ENCODE measurements around the gene FNTB.
A peak's percentile ranks its signal among the peaks of the same experiment; 100 is the strongest.

Gene FNTB

DNA sequence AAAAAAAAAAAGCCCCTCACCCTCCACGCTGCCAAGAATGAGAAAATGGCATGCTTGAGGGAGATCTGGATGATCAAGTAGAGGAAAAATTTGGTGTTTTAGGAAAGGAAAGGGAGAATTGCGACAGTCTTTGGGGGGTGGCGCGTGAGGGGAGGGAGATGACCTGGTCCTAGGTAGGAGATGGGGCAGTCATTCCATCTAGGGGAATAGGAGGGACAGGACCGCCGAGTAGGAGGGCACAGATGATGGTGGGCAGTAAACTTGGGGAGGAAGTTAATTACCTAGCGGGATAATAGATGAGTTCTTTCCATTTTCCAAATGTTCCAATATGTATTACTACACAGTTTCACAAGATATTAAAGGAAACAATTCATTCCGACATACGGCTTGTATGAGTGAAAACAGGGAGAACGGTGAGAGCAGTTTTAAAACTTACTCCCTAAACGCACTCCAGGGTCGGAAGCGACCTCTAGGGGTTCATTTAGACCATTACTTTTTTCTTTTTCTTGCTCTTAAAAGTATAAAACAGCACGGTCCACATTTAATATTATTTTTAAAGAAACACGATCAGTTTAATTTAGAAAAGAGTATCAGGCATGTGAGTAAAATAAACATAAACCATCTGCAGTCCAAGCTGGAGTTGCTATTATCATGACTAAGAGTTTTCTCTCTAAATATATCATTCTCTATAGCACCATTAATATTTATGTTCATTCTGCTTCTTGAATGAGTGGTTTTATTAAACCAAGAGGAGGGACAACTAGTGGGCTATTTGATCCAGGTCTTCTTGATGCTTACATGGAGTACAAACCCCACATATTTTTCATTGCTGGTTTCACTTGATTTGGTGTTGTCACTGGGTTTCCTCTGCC, 3.0 kb upstream of the FNTB start:
- peak; percentile 86 for DNase-seq

DNA sequence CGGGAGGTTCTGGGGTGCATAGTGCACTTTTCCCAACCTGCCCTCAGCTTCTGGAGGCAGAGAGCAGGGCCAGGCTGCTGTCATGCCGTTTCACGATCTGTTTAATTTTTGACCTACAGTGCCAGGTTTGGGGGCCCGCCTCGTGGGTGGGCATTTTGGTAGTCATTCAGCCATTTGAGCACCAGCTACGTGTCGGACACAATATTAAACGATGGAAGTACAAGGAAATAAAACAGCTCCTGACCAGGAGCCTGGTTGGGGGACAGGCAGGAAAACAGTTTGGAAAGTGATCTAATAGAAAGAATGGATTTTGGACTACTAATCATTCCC, 708 bp downstream of the FNTB start:
- DNase-seq, result no peak

DNA sequence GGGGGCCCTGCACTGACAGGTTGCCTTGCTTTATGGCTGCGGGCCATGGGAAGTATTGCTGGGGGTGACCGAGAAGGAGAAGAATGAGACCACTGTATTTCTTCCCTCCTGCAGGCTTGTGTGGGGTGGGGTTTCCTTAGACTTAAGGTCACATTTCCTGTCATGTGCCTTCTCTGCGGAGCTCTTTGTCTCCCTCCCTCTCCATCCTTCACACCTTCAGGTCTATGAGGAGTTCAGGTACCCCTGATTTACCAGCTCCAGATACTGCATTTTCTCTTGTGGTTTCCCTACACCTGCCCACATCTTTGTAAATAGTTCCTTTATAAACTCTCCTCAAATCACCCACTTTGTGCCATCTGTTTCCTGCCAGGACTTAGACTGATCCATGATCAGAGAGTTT, 3.6 kb downstream of the FNTB start:
- peak; percentile 64 for DNase-seq

DNA sequence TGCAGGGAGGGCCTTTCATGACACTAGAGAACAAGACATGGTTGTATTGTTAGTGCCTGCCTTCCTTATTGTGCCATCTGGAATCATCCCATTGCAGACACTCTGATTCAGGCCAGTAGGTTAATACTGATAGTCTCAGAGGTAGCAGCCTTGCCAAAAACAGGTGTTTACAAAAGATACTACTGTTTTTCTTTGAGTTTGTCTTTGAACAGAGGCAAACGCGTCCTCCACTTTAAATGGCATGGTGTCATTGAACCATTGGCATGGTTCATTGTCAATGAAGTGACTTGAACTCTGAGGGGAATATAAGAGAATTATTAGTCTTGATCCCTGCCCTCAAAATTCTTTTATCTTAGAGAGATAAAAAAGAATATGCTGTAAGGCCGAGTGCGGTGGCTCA, 4.2 kb downstream of the FNTB start:
- no peak for DNase-seq

DNA sequence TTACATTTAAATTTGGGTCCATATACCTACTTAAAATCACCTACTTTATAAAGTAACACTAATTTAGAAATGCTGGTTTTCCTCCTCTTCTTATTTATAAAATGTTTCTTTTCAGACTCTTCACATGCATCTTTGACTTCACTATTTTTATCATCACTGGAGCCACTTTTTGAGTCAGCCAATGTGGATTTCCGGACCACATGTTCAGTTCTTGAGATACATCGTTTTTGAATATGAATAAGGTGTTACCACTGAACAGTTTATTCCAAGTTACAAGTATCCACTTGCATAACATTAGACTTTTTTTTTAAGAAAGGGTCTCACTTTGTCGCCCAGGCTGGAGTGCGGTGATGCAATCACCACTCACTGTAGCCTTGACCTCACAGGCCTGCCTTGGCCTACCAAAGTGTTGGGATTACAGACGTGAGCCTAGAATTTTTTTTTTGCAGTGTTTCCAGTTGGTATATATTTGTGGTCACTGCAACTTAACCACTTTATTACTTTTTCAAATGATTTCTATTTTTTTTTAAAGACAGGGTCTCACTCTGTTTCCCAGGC, 5.7 kb downstream of the FNTB start:
- DNase-seq, result no peak

DNA sequence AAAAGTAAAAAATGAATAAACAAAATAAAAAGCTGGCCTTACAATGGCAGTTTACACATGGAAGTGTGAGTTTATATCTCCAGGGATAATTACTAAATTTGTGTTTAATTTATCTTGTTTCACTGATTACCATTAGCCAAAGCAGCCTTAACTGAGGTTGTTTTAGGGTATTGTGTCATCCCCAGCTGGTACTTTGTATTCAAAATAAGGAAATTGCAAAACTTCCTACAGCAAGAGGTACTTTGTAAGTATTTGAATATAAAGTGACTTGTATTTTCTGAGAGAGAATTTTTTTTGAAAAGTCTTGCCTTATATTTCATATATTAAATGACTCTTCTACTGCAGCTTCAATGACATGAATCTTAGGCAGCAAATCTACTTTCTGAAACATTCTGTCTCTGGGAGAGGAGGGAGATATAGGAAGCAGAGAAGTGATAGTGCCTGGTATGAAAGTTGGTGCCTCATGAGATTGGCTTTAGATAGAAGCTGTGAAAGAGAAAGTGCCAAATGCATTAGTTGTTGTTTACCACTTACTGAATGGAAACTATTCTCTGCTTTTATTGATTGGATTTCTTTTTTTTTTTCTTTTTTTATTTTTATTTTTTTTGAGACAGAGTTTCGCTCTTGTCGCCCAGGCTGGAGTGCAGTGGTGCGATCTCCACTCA, 6.7 kb downstream of the FNTB start:
- peak; percentile 74 for DNase-seq

DNA sequence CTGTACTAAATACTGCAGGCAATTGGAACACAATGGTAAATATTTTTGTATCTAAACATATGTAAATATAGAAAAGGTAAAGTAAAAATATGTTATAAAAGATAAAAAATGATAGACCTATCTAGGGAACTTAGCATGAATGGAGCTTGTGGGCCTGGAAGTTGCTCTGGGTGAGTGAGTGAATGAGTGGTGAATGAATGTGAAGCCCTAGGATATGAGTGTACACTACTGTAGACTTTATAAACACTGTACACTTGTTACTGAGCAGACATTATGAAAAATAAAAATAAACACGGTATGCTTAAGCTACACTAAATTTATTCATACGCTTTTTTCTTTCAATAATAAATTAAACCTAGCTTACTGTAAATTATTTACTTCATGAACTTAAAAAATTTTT, 7.8 kb downstream of the FNTB start:
- no peak for DNase-seq

DNA sequence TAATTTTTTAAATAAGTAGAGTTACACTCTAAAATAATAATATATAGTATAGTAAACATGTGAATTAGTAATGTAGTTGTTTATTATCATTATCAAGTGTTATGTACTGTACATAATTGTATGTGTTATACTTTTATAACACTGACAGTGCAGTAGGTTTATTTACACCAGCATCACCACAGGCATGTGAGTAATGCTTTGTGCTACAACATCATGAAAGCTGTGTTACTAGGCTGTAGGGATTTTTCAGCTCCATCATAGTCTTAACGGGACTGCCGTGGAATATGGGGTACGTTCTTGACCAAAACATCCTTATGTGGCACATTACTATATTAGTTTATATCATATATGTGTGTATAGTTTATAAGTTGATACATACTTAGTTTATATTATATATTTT, 8.6 kb downstream of the FNTB start:
- DNase-seq, result no peak

DNA sequence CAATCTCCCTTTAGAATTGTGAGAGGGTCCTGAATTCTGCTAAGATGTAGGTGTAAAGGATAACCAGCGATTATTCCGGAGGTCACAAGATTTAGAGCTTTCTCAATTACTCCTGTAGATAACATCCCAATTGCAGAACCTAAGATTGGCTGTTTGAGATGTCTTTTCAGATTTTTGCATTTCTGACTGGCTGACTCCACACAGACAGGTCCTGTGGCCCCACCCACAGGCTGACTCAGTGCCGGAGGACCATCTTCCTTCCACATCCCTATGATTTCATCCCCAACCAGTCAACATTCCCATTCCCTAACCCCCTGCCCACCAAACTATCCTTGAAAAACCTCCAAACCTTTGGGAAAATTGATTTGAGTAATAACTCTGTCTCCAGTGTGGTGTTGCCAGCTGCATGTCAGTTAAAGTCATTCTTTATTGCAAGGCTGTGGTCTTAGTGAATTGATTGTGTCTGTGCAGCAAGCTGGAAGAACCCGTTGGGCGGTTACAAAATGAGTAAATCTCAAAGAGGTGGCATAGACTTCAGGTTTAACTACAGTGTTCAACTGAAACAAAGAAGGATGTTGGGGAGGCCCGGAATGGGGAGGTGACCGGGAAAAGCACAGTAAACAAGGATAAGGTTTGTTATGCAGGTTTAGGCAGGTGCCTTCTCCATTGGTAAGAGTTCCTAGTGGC, 10.6 kb downstream of the FNTB start:
- DNase-seq, result no peak

DNA sequence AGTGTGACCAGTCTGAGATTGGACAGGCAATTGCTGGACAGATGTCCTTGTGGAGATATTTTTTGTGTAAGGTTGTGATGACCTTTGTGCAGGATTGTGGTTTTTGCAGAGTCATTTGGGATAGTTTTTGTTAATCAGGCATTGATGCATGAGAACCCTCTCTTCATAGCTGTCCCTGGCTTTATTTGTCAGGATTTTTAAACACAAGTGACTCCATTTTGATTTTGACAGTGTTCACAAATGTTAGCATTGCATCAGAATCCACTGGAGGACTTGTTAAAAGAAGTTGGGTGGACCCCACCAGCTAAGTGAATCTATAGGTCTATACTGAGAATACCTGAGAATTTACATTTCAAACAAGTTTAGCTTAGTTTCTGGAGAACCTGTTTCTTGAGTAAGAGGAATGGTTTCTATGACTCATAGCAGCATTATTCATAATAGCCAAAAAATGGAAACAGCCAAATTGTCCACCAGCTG, 11.8 kb downstream of the FNTB start:
- DNase-seq, result no peak

DNA sequence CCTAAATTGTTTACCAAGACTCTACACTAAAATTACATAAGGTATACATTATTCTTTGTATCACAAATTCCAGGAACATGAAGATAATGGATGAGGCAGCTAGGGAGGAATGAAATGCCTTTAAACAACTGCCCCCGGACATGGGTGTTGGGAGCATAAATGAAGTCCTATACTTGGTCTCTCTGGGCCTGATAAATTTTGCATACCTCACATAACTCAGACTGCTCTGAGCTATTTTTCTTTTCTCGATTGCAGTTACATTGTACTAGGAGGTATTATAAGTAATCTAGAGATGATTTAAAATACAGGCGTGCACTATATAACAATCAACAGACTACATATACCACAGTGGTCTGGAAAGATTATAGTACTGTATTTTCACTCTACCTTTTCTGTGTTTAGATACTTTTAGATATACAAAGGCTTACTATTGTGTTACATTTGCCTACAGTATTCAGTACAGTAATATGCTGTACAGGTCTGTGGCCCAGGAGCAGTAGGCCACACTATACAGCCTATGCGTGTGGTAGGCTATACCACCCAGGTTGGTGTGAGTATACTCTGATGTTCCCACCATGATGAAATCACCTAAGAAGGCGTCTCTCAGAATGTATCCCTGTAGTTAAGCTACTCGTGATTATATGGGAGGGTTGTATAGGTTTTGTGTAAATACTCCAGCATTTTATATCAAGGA, 14.3 kb downstream of the FNTB start:
- DNase-seq, result no peak

DNA sequence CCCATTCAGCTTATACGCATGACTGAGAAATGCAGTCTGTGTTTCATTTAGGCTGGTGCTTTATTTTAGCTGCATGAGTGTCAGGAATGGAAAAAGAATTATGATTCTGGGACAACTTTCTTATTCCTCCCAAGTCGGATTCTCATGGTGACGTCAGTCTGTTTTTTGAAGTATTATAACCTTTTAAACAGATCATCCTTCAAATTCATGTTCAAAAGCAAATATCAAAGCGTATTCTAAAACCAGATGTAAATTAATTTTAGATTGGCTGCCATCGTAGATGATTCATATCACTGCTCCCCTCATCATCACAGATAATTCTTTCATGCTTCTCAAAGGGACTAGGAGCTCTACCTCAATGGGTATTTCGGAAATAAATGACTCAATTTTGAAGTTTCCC, 15.0 kb downstream of the FNTB start:
- no peak for DNase-seq

DNA sequence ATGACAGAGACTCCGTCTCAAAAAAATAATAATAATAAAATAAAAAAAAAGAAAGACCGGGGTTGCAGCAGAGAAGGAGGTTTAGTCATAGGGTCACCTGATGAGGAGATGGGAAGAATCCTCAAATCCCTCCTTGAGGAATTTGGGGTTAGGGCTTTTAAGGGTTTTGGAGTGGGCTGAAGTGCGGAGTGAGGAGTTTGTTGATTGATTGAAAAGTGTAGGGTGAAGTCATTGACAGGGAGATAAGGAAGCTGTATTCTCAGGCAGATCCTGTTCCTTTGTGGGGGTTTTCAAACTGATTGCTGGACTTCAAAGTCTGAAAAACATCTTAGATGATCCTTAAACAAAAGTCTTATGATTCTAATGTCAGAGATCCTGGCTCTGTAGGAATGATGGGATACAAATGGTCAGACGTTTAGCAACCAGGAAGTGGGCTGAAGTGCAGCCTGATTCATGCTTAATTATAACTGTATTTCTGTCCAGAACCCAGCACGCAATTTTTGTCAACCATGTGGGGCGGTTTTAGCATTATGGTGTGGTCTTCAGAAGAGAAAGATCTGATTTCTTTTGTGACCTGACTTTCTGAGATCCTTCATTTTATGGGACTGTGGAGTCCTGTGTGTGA, 16.0 kb downstream of the FNTB start:
- no peak for DNase-seq

DNA sequence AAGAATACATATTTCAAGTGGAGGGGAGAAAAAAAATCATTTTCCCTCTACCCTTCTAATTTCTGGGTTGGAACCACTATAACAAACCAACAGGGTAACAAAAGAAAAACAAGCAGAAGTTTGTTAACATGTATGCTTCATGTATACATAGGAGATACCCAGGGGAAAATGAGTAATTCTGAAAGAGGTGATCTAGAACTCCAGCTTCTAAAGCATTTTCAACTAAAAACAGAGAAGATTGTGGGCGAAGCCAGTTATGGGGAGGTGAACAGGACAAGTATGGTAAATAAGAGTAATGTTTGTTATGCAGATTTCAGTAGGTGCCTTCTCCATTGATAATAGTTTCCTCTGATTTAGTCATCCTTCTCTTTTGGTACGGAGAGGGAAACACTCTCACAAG, 16.7 kb downstream of the FNTB start:
- DNase-seq, result no peak

DNA sequence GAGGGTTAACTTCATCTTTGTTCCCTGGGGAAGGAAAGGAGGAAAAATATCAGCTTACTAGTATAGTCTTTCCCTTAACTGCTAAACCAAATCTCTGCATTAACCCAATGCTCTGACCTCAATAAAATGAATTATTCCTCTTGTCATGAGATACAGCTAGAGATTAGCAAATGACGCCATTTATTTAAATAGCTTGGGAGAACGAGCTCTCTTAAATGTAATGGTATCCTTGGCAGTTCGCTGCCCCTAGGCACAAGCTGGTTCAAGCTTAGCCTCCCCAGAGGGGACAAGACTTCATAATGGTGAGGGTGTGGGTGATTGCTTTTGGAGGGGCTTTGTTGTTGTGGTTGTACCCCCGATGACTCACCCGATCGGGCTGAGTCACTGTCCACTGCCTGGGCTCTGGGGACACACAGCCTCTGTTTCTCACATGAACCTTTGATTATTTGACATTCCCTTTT, 19.6 kb downstream of the FNTB start:
- DNase-seq, result no peak

DNA sequence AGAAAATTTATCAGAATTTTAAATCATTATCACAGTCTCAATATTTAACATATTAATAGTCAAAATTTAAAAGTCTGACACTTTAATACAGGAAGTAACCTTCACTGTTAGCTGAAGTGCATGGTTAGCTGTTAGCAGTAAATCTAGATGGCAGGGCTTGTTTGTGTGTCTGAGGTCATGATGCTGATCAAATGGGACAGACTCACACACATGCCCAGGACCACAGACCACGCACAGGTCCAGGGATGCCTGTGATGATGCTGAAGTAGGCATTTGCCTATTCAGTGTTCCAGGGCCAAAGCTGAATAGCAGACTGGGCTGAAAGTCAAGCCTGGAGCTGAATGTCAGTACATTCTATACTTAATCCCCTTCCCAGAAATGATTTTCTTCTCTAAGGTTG, 20.5 kb downstream of the FNTB start:
- DNase-seq, result no peak

DNA sequence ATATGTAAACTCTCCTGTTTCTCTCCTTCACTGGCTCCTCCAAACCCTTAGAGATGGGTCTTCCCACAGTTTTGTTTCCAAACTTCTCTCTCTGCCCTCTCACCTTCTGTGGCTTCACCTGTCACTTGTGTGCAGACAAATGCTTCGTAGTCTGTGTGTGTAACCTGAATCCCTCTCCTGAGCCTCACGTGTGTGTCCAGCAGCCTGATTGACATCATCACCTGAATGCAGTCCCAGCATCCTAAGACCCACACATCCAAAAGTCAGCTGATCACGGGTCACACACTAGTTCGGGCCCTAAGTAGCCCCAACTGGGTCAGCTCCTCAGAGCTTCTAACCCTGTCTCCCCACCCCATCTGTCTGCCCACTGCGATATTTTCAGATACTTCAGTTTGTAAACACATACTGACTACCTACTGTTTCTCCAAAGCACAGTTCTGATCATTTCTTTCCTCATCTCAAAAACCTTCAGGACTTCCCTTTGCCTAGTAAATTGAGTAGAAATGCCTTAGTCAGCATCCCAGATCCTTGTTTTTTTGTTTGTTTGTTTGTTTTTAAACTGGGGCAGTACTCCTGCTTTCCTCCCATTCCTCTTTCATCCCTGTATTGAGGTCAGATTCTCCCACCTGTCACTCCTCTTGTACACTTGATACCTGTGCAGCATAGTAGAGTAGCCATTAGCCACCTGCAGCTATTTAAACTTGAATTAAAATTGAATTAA, 23.7 kb downstream of the FNTB start:
- no peak for DNase-seq

DNA sequence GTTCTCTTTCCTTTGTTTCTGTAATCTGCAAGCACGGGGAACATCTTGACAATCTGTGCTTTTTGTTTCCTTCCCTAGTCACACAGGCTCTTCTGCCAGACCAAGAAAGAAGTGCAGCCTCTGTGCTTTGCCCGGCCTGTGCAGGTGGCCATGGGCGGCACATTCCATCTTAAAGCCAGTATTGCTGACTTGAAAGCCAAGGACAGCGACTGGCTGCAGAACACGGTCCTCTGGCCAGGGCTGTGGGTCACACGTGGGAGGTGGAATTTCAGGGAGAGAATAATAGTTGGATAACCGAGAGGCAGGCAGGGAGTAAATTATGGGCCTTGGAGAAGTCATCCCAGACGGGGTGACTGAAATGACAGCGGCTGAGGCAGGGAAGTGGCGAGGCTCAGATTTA, 24.8 kb downstream of the FNTB start:
- DNase-seq, result no peak

DNA sequence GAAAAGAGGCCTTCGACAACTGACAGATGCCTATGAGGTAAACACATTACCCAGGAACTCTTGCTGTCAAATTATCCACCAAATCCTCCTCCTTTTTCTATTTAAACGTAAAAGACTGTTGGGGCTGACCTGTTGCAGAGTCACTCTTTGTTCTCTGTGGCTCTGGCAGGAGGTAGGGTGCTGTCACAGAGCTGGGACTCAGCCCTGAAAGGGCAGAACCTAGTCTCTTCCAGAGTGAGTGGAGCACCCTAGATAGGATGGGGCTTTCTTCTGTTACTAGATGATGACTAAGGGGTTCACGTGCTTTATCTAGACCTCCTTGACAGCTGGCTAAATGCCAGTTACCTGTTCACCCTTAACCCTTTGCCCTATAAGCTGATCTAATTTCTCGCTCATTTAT, 25.7 kb downstream of the FNTB start:
- DNase-seq, result no peak

DNA sequence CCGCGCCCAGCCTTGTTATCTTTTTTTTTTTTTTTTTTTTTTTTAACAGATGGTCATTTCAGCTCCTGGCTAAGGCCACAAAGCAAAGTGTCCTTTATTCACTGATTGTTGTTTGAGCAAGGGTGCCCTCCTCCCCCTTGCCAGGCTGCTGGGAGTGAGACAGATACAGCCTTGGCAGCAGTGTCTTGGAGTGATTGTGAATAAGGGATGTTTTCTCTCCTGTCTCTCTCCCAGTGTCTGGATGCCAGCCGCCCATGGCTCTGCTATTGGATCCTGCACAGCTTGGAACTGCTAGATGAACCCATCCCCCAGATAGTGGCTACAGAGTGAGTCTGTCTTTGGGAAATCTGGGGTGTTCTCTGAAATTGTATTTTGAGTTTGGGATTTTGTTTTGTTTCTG, 28.7 kb downstream of the FNTB start:
- DNase-seq, result no peak

DNA sequence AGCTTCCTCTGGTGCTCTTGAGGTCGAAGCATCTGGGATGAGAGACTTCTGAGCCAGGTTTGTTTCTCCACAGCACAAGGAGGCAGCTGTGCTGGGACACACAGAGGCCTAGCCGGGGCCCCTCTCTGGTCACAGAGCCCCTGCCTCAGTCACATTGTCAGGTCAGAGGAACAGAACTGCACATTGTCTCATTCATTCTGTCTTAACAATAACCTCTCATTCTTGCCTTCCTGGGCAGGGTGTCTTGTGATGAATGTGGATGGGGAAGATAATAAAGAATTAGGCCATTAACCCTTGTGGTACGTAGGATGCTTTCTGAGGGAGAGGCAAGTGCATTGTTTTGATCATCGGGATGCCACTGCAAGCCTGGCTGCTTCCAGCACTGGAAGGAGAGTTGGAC, 29.8 kb downstream of the FNTB start:
- no peak for DNase-seq

All from hematopoietic multipotent progenitor cell treated with erythropoietin and hydrocortisone succinate and interleukin-3 and kit ligand, for 4 days (in vitro differentiated cells).